Esophagus muscularis mucosa (tissue), 2 donors: Measurements from ENCODE around the gene NEURL1B.

Experiments
- POLR2A ChIP-seq: fragments of 450-650 bp; IDR thresholded peaks from one replicate; pipeline ENCODE4 v1.6.1; 2017; ENCODE audit warnings: antibody characterized with exemption, moderate library complexity, mild to moderate bottlenecking, low read depth
- POLR2AphosphoS5 ChIP-seq, 2 donors: sonication (generic); formaldehyde crosslinking; IDR thresholded peaks; one replicate each; pipeline ENCODE4 v1.6.1; 2017; ENCODE audit warnings: antibody characterized with exemption in 2 of 2

GRCh38 chr5:172724242-172725183 lies 83.5 kb downstream of the NEURL1B start:
- TF ChIP-seq POLR2AphosphoS5 (IDR thresholded peaks at IDR 0.05) = no peak
- no peak for TF ChIP-seq POLR2A
